Kidney epithelial cell (primary cell): ENCODE measurements around the gene ELP2. TPM values are rescaled to one million over a fixed set of nuclear protein-coding genes. Genes with fewer than 3 reads are reported as not detected.

ENCODE experiments used
- DNase-seq: peaks from one replicate; pipeline ENCODE4 v3.0.0-alpha.2; 2010; ENCODE audit warnings: low read depth
- H3K27me3 ChIP-seq: 2 replicates; pipeline ENCODE4 v1.6.0; 2011; ENCODE audit warnings: low read length; ENCODE audit not compliant: control insufficient read depth, insufficient read depth
- H3K36me3 ChIP-seq: 2 replicates; pipeline ENCODE4 v1.5.1; 2011; ENCODE audit warnings: low read length; ENCODE audit not compliant: control insufficient read depth, insufficient read depth
- H3K4me3 ChIP-seq: 2 replicates; pipeline ENCODE4 v1.5.1; 2011; ENCODE audit warnings: low read depth, mild to moderate bottlenecking, control low read depth, low read length
- total RNA-seq: library from RNA; depleted of rRNA; stranded (reverse); fragments of >200 nt; gene quantifications from 2 replicates; pipeline ENCODE4 v1.2.3, GENCODE V29; 2015
- TF ChIP-seq, protein P1 (sequence below): IDR thresholded peaks from 2 replicates; pipeline ENCODE4 v1.5.1; 2011; ENCODE audit warnings: mild to moderate bottlenecking, moderate library complexity, low read length, control low read depth, inconsistent platforms; ENCODE audit not compliant: insufficient read depth, poor library complexity, severe bottlenecking

Gene ELP2
- total RNA-seq, 1 donor from 2014 or later = 63.9 TPM

DNA sequence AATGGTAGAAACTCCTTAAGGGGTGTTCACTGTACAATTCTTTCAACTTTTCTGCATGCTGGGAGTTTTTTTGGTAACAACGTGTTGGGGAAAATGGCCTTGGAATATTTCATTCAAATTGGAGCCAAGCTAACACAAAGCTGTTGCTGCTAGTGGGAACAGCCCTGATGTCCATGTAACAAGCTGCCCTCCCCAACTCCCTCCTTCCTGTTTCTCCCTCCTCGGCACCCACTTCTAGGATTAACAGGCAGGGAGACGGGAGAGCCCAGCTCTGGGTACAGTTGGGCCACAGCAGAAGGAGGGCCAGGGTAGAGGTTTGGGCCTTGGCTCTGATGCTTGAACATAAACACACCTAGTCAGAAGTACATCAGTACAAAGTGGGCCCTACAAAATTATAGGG lies 48.2 kb downstream of the ELP2 start:
- TF ChIP-seq, protein P1, sequence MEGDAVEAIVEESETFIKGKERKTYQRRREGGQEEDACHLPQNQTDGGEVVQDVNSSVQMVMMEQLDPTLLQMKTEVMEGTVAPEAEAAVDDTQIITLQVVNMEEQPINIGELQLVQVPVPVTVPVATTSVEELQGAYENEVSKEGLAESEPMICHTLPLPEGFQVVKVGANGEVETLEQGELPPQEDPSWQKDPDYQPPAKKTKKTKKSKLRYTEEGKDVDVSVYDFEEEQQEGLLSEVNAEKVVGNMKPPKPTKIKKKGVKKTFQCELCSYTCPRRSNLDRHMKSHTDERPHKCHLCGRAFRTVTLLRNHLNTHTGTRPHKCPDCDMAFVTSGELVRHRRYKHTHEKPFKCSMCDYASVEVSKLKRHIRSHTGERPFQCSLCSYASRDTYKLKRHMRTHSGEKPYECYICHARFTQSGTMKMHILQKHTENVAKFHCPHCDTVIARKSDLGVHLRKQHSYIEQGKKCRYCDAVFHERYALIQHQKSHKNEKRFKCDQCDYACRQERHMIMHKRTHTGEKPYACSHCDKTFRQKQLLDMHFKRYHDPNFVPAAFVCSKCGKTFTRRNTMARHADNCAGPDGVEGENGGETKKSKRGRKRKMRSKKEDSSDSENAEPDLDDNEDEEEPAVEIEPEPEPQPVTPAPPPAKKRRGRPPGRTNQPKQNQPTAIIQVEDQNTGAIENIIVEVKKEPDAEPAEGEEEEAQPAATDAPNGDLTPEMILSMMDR = no peak
- DNase-seq = no peak
- Histone ChIP-seq H3K27me3 (no peaks in the 10 kb centered on the region), H3K4me3 (no peak overlapping the region), H3K36me3 (peaks cover 2% of the 10 kb centered on the region)

DNA sequence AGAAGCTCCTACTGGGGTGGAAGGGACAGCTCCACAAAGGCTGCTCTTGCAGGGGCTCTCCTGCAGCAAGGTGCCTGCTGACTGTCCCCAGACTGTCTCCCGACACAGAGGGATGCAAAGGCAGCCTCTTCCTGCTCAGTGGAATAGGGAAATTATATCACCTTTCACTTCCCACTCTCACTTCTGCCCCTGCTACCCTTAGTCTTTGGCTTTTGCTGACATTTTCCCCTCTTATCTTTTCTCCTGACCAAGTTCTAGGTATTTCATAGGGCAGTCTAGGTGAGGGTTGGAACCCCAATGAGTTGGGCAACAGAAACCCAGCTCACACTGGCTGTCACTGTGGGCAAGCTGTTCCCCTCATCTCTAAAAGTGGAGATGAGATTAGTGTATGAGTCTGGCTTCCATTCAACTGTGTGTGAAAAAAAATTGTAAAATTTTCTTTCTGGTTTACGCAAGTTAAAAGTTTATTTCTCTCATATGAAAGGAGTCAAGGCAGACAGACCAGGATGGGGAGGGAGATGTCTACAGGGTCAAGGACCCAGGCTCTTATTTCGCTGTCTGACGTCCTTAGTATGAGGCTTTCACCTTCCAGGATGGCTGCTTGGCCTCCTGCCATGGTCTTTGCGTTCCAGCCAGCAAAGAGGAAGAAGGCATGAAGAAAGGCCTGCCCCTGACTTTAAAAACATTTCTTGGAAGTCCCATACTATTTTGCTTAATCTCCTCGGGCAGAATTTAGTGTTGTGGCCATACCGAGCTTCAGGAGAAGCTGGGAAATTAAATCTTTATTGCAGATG lies 50.1 kb downstream of the ELP2 start:
- TF ChIP-seq, protein P1 = no peak
- DNase-seq = no peak
- Histone ChIP-seq H3K27me3 (no peaks in the 10 kb centered on the region), H3K36me3 (peaks cover 2% of the 10 kb centered on the region), H3K4me3 (no peak overlapping the region)

GRCh38 chr18:36181441-36181840 lies 51.7 kb downstream of the ELP2 start:
- H3K27me3 ChIP-seq = no peaks in the 10 kb centered on the region
- TF ChIP-seq, protein P1 = no peak
- DNase-seq = no peak
- H3K4me3 ChIP-seq = no peak overlapping the region
- no peaks in the 10 kb centered on the region for H3K36me3 ChIP-seq

DNA sequence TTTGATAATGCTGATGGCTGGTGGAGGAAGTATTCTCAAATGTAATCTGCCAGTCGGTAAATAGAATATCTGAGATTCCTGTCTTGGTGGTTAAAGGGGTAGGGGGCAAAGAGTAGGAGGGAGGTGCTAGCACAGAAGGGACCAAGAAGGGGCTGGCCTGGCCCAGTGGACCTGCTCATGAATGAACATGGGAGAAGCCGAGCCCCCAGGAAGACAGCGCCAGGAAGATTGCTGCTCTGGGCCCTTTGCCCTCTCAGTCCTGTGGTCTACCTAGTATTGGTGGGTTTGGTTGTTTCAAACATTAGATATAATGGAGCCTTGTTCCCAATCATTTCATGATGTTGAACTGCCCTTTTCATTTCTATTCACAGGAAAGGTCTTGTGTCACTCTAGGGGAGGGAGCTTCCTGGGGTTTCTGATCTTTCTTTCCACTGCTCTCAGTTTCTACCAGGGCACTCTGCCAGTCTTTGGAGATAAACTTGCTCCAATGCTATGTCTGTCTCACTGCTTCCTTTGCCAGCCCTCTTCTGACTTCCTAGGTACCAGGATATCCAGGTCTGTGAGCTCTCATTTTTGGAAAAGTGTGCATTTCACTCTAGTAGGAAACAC lies 52.3 kb downstream of the ELP2 start:
- Histone ChIP-seq H3K36me3 (no peaks in the 10 kb centered on the region), H3K4me3 (no peak overlapping the region), H3K27me3 (no peaks in the 10 kb centered on the region)
- no peak for DNase-seq
- TF ChIP-seq, protein P1 = no peak

GRCh38 chr18:36183033-36183432 lies 53.3 kb downstream of the ELP2 start:
- DNase-seq = no peak
- Histone ChIP-seq H3K36me3 (no peaks in the 10 kb centered on the region), H3K4me3 (no peak overlapping the region), H3K27me3 (no peaks in the 10 kb centered on the region)
- TF ChIP-seq, protein P1 = no peak
